H1 (cell line): ENCODE measurements around the gene FOXF1. TPM values are rescaled to one million over a fixed set of nuclear protein-coding genes. Genes with fewer than 3 reads are reported as not detected.

Experiments used
- CHD2 ChIP-seq: IDR thresholded peaks from 2 replicates; pipeline ENCODE4 v1.6.1; 2012; ENCODE audit warnings: low read length, improper control_type of control experiment
- E2F6 ChIP-seq: IDR thresholded peaks from 2 replicates; pipeline ENCODE4 v1.6.1; 2012; ENCODE audit warnings: inconsistent platforms
- EZH2 ChIP-seq: fragments of 200-600 bp; sonication (generic); IDR thresholded peaks from 2 replicates; pipeline ENCODE4 v1.7.1; 2012; ENCODE audit warnings: low read depth, mild to moderate bottlenecking, moderate library complexity, low read length, inconsistent platforms; ENCODE audit not compliant: severe bottlenecking
- GABPA ChIP-seq: IDR thresholded peaks from 2 replicates; pipeline ENCODE4 v1.6.1; 2011; ENCODE audit warnings: mild to moderate bottlenecking, low read length, moderate library complexity, borderline replicate concordance; ENCODE audit not compliant: insufficient read depth
- RNF2 ChIP-seq: fragments of 200-900, 300-1000 bp; sonication (generic); IDR thresholded peaks from 2 replicates; pipeline ENCODE4 v1.7.1; 2016; ENCODE audit warnings: borderline replicate concordance, low read depth, mild to moderate bottlenecking, antibody characterized with exemption, low read length; ENCODE audit not compliant: poor library complexity, severe bottlenecking; ENCODE audit errors: missing control alignments
- polyA plus RNA-seq, 7 experiments: library from polyadenylated mRNA; depleted of rRNA in 3 of 7; stranded (reverse) in 5 of 7; unstranded in 2 of 7; fragments of >200 nt in 5 of 7; fragments of 200-250 nt in 2 of 7; gene quantifications; 1 replicate in 5 of 7; 2 replicates in 1 of 7; 4 replicates in 1 of 7; pipeline versions ENCODE4 v1.2.1 to v1.2.3, GENCODE V29; 2011 to 2013; ENCODE audit warnings: missing spikeins in 2 of 7, mixed read lengths in 2 of 7
- total RNA-seq: library from RNA; stranded (reverse); fragmentation: NEBNext Ultra II Directional; extraction: Animal tissue kit (Norgen Biotek cat#: 25700); gene quantifications from 2 replicates; pipeline ENCODE4 v1.2.1, GENCODE V29; 2021

The FOXF1 gene
- total and polyA plus RNA-seq, 2 of the 8 experiments (the other 6 are each of a cell fraction or from before 2014, with no cell fraction given): 0.02 TPM; not detected in 1

GRCh38 chr16:86508028-86508946 lies 2.0 kb upstream of the FOXF1 start (continued):
- peak; percentile 56 for TF ChIP-seq RNF2
- TF ChIP-seq GABPA: 0 out of 2 replicates have a peak, but pooled peaks have one; percentile 18
- TF ChIP-seq E2F6: peak; percentile 82
- no peak for TF ChIP-seq CHD2
- TF ChIP-seq EZH2: peak; percentile 90
